ENCODE data around the gene RNF183.

- TF ChIP-seq MAX (CRISPR knock-in tag; IDR thresholded peaks at IDR 0.05): no peak
- no peak for TF ChIP-seq NR1H2 (CRISPR knock-in tag; IDR thresholded peaks at IDR 0.05)
- no peak for TF ChIP-seq FOSL1 (tag; conservative IDR thresholded peaks at IDR 0.05)
- no peak for TF ChIP-seq HMGXB4 (CRISPR knock-in tag; IDR thresholded peaks at IDR 0.05)
- TF ChIP-seq SIX5 (IDR thresholded peaks at IDR 0.05; ENCODE audit: borderline replicate concordance in 1 of 2, insufficient read depth in 1 of 2, low read depth in 1 of 2, low read length in 2 of 2): no peak
- no peak for TF ChIP-seq BCL6 (CRISPR knock-in tag; IDR thresholded peaks at IDR 0.05)
- TF ChIP-seq SOX6 (IDR thresholded peaks at IDR 0.05): no peak
Measured at GRCh38 chr9:113320051-113320450, 16.9 kb upstream of the RNF183 start.
